ENCODE results near the gene CREB5.

DNA sequence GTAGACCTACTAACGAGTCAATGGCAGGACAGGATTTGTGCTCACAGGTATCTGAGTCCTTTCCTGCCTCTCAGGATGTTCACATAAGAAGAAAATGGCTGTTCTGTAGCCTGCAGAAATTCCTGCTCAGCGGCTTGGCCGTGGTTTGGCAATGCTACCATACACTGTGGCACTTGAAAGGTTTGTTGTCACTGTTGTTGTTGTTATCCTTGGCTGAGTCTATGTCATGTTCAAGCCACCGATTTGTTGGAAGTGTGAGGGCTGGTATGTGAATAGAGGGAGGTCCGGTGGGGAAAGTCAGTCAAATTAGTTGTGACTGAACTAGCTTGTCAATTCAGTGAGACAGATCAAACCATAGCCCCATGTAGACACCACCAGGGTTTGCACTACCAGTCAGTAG, 345.9 kb downstream of the CREB5 start:
- TF ChIP-seq, protein P1, sequence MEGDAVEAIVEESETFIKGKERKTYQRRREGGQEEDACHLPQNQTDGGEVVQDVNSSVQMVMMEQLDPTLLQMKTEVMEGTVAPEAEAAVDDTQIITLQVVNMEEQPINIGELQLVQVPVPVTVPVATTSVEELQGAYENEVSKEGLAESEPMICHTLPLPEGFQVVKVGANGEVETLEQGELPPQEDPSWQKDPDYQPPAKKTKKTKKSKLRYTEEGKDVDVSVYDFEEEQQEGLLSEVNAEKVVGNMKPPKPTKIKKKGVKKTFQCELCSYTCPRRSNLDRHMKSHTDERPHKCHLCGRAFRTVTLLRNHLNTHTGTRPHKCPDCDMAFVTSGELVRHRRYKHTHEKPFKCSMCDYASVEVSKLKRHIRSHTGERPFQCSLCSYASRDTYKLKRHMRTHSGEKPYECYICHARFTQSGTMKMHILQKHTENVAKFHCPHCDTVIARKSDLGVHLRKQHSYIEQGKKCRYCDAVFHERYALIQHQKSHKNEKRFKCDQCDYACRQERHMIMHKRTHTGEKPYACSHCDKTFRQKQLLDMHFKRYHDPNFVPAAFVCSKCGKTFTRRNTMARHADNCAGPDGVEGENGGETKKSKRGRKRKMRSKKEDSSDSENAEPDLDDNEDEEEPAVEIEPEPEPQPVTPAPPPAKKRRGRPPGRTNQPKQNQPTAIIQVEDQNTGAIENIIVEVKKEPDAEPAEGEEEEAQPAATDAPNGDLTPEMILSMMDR (IDR thresholded peaks at IDR 0.05): no peak
- no peak for TF ChIP-seq EP300 (IDR thresholded peaks at IDR 0.05)

Measured in ovary (tissue), 3 donors.